Esophagus squamous epithelium (tissue), 4 donors: ENCODE data around the gene NRARP.

ENCODE experiments used
- POLR2A ChIP-seq, 4 donors: fragments of 450-650 bp; IDR thresholded peaks; one replicate each; pipeline ENCODE4 v1.6.1; 2017; ENCODE audit warnings: antibody characterized with exemption in 4 of 4, mild to moderate bottlenecking in 4 of 4, moderate library complexity in 3 of 4
- TF ChIP-seq, protein P1 (sequence below), 6 experiments: fragments of 450-650 bp in 4 of 6; fragments of 200-600 bp in 2 of 6; sonication (generic) in 2 of 6; IDR thresholded peaks; one replicate each; pipeline ENCODE4 v1.5.1; 2016 to 2019; ENCODE audit warnings: antibody characterized with exemption in 6 of 6, mild to moderate bottlenecking in 4 of 6, moderate library complexity in 4 of 6

DNA sequence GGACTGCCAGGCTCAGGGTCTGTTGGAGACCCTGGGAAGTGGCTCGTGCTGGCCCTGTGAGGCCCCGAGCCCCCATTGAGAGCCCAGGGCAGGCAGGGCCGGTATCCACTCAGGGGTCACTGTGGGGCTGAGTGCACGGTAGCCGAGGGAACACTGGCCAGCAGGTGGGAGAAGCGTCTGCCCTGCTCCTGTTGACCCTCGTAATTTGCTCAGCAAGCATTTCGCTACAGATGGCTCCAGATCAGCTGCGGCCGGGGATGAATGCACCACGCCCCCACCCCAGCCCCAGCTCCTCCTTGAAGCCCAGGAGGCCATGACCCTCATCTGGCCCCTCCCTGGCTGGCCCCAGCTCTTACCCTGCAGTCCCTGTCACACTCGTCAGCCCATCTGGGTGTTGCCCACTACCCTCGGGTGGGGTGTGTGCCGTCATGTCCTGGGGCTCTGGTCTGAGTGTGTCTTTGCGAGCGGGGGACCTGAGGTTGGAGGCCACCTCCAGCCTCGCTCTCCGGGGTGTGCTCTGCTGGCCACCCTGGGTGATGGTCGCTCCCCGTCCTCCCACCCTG, 6.1 kb upstream of the NRARP start:
- TF ChIP-seq, protein P1, sequence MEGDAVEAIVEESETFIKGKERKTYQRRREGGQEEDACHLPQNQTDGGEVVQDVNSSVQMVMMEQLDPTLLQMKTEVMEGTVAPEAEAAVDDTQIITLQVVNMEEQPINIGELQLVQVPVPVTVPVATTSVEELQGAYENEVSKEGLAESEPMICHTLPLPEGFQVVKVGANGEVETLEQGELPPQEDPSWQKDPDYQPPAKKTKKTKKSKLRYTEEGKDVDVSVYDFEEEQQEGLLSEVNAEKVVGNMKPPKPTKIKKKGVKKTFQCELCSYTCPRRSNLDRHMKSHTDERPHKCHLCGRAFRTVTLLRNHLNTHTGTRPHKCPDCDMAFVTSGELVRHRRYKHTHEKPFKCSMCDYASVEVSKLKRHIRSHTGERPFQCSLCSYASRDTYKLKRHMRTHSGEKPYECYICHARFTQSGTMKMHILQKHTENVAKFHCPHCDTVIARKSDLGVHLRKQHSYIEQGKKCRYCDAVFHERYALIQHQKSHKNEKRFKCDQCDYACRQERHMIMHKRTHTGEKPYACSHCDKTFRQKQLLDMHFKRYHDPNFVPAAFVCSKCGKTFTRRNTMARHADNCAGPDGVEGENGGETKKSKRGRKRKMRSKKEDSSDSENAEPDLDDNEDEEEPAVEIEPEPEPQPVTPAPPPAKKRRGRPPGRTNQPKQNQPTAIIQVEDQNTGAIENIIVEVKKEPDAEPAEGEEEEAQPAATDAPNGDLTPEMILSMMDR (IDR thresholded peaks at IDR 0.05): no peak
- no peak for TF ChIP-seq POLR2A (IDR thresholded peaks at IDR 0.05)
